ENCODE results near the gene TOM1L2. TPM values are rescaled to one million over a fixed set of nuclear protein-coding genes. Genes with fewer than 3 reads are reported as not detected.

Gene TOM1L2
- total RNA-seq, 1 donor from 2014 or later: 18.3 TPM

DNA sequence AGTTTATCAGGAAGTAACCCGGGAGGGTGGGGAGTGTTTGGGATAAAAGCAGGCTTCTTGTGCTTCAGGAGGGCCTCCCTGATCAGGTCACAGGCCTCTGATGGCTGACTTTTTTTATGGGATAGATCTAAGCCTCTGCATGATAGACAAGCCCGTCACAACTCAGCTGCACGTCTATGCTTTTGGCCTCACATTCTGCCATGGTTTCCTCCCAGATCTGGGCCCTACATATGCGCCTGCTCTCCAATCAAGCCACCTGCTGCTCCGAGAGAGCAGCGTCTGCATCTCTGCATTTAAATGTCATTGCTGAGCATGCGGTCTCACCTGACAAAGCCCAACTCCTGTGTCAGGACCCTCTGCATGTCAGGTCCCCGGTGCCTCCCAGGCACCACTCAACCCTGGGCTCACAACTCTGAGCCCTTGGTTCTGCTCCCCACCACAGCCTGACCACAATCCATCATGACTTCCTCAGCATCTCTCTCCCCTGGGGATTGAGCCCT lies 90.1 kb downstream of the TOM1L2 start:
- Mint-ChIP-seq H3K36me3 (ENCODE audit: low read depth) (peaks cover 68% of the 10 kb centered on the region), H3K27ac (no peak overlapping the region), H3K27me3 (no peaks in the 10 kb centered on the region), H3K4me1 (no peaks in the 10 kb centered on the region), H3K4me3 (no peak overlapping the region), H3K9me3 (no peaks in the 10 kb centered on the region)
- DNase-seq (no peak), ATAC-seq (ENCODE audit: low read depth) (no peak)
- CTCF ChIA-PET: no interaction called here
- intact Hi-C loops (cut with micrococcal nuclease): no loop called here
- TF ChIP-seq, protein P1, sequence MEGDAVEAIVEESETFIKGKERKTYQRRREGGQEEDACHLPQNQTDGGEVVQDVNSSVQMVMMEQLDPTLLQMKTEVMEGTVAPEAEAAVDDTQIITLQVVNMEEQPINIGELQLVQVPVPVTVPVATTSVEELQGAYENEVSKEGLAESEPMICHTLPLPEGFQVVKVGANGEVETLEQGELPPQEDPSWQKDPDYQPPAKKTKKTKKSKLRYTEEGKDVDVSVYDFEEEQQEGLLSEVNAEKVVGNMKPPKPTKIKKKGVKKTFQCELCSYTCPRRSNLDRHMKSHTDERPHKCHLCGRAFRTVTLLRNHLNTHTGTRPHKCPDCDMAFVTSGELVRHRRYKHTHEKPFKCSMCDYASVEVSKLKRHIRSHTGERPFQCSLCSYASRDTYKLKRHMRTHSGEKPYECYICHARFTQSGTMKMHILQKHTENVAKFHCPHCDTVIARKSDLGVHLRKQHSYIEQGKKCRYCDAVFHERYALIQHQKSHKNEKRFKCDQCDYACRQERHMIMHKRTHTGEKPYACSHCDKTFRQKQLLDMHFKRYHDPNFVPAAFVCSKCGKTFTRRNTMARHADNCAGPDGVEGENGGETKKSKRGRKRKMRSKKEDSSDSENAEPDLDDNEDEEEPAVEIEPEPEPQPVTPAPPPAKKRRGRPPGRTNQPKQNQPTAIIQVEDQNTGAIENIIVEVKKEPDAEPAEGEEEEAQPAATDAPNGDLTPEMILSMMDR (IDR thresholded peaks at IDR 0.05): no peak
- POLR2A ChIA-PET: no interaction called here

DNA sequence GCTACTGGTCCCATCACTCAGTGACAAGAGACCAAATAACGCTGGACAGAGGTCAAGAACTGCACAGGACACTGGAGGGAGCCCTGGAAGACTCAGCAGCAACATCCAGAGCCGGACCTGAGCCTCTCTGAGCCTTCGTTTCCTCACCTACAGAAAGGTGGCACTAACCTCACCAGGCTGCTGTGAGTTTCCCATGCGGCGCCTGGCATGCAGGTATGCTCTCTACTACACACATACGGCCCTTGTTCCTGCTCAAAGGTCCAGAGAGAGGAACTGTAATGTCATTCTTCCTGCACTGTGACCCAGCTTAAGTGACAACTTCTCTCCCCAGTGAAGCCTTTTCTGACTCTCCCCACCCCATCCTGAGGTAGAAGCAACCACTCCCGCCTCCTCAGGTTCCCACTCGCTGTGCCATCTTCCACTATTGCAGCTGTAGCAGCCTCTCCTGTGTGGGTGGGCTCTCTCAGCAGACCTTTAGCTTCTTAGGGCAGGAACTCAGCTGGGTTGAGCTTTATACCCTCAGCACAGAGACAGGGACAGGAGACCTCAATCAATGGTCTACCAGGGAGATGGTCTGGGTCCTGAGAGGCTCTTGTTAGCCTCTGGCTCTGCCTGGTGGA lies 91.5 kb downstream of the TOM1L2 start:
- Mint-ChIP-seq H3K9me3 (no peaks in the 10 kb centered on the region), H3K27me3 (no peaks in the 10 kb centered on the region), H3K4me3 (no peak overlapping the region), H3K4me1 (no peaks in the 10 kb centered on the region), H3K27ac (no peak overlapping the region), H3K36me3 (ENCODE audit: low read depth) (peaks cover 77% of the 10 kb centered on the region)
- ATAC-seq (ENCODE audit: low read depth): no peak
- POLR2A ChIA-PET: no interaction called here
- CTCF ChIA-PET: no interaction called here
- intact Hi-C loops (cut with micrococcal nuclease): no loop called here
- TF ChIP-seq, protein P1 (IDR thresholded peaks at IDR 0.05): no peak
- DNase-seq: no peak

DNA sequence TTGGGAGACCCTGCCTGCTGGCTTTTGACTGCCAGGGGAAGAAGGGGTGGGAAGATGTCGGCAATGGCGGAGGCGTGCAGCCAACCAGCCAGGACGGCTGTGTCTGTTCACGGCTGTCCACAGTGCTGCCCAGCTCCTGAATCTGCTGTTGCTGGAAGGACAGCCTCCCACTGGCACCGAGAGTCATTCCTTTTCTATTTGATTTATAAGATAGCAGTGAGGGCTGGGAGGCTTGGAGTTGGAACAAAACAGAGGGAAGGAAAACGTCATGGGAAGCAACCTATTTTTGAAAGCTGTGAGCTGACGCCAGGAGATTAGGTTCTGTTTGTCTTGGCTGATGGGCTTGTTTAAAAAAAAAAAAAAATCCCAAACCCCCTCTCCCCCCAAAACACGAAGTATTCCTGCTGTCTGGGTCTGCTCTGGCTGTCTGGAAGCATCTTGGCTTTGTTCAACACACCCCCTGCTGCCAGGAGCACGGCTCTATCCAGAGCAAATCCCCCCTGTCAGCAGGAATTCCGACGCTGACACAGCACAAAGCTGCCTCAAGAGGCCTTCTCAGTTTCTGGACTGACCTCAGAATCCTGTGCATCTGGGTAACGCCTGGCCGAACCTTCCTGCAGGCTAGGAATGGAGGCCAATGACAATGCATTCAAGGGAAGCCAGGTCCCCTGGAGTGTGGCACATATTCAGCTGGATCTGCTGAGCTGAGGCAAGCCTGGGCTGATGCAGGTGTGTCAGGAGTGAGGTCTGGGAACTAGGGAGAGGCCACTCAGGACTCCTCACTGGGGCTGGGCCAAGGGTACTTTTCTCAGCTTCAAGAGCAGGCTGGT lies 94.5 kb downstream of the TOM1L2 start:
- H3K36me3 Mint-ChIP-seq (ENCODE audit: low read depth): peaks cover 61% of the 10 kb centered on the region
- POLR2A ChIA-PET: no interaction called here

DNA sequence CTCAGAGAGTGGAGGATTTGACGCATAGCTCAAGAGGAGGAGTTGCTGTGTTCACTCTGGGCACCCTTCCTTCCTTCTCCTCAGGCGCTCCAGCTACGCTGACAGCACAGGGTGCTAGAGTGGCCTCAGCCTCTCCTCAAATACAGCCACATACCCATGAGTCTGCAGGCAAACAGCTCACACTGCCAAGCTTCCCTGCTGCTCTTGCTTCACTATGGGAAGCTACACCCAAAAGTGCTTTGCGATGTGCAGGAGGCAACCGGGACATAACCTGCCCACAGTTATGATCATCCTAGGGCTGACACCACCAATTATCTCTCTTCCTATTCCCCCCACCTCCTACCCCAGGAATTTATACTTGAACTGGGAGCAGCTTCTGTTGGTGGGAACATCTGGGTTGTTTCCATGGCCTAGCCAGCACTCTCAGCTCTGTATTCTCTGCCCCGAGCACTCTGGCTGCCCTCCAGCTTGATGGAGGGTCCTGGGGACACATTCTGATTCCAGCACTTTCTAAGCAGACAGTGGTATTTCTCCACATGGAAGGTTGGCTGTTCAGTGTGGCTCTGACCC lies 95.2 kb downstream of the TOM1L2 start:
- CTCF ChIA-PET: no interaction called here

More for the DNA sequence above, 94.5 kb downstream of the TOM1L2 start:
- TF ChIP-seq, protein P1 (IDR thresholded peaks at IDR 0.05): no peak
- ATAC-seq (ENCODE audit: low read depth): no peak
- Mint-ChIP-seq H3K4me1 (no peaks in the 10 kb centered on the region), H3K9me3 (no peaks in the 10 kb centered on the region), H3K4me3 (no peak overlapping the region), H3K27me3 (no peaks in the 10 kb centered on the region), H3K27ac (no peak overlapping the region)
- CTCF ChIA-PET: no interaction called here
- no peak for DNase-seq
- intact Hi-C loops (cut with micrococcal nuclease): no loop called here

More for the DNA sequence above, 95.2 kb downstream of the TOM1L2 start:
- TF ChIP-seq, protein P1 (IDR thresholded peaks at IDR 0.05): no peak
- POLR2A ChIA-PET: no interaction called here
- Mint-ChIP-seq H3K4me1 (no peaks in the 10 kb centered on the region), H3K36me3 (ENCODE audit: low read depth) (peaks cover 54% of the 10 kb centered on the region), H3K9me3 (no peaks in the 10 kb centered on the region), H3K4me3 (no peak overlapping the region), H3K27ac (no peak overlapping the region), H3K27me3 (no peaks in the 10 kb centered on the region)
- intact Hi-C loops (cut with micrococcal nuclease): no loop called here
- no peak for DNase-seq
- no peak for ATAC-seq (ENCODE audit: low read depth)

Data from activated B cell treated with CpG ODN at 0.5 μM for 24 hours (primary cell).